ENCODE measurements around the gene KRTAP5-10. TPM values are rescaled to one million over a fixed set of nuclear protein-coding genes. Genes with fewer than 3 reads are reported as not detected.
A peak's percentile ranks its signal among the peaks of the same experiment; 100 is the strongest.

KRTAP5-10 gene
- total and polyA plus RNA-seq, 5 experiments from 2014 or later = not detected

GRCh38 chr11:71545405-71545966, 19.9 kb upstream of the KRTAP5-10 start:
- peaks cover 0 to 18% (median 5%) of the 10 kb centered on the region in 9 donors for H3K9me3 Mint-ChIP-seq
- peaks cover 14 to 24% (median 15%) of the 10 kb centered on the region in 4 donors for H3K4me1 Mint-ChIP-seq
- POLR2A ChIA-PET = no interaction called here
- no peak overlapping the region for H3K27ac Mint-ChIP-seq
- no peak for ATAC-seq
- DNase-seq = no peak
- peaks cover 0 to 3% (median 0%) of the 10 kb centered on the region in 3 donors for H3K36me3 Mint-ChIP-seq
- H3K27me3 Mint-ChIP-seq = peaks cover 8 to 39% (median 26%) of the 10 kb centered on the region in 5 donors
- H3K4me3 Mint-ChIP-seq = no peak overlapping the region

- POLR2A ChIA-PET = no interaction called here
- peaks cover 11 to 22% (median 14%) of the 10 kb centered on the region in 4 donors for H3K4me1 Mint-ChIP-seq
- H3K27ac Mint-ChIP-seq = peak within 1 kb of the TSS in 2 of 10 donors; percentile 5 to 83
- ATAC-seq (no peak), DNase-seq (no peak)
- peak within 1 kb of the TSS in 1 of 10 donors; percentile 46 for H3K4me3 Mint-ChIP-seq
- peaks cover 4 to 39% (median 26%) of the 10 kb centered on the region in 5 donors for H3K27me3 Mint-ChIP-seq
- H3K9me3 Mint-ChIP-seq = peaks cover 0 to 9% (median 0%) of the 10 kb centered on the region in 9 donors
- H3K36me3 Mint-ChIP-seq = no peaks in the 10 kb centered on the region
These were observed 17.2 kb upstream of the KRTAP5-10 start, which contains the start of gene KRTAP5-9 for GRCh38 chr11:71548120-71548519. TSS of gene KRTAP5-9 (plus strand) at chr11:71548420. CDS start at chr11:71548658, 238 bp downstream.

GRCh38 chr11:71548716-71549151, 16.6 kb upstream of the KRTAP5-10 start:
- peaks cover 4 to 39% (median 28%) of the 10 kb centered on the region in 5 donors for H3K27me3 Mint-ChIP-seq
- no peak for DNase-seq
- H3K27ac Mint-ChIP-seq = peak overlapping the region in 1 of 10 donors; percentile 83
- peaks cover 0 to 9% (median 0%) of the 10 kb centered on the region in 9 donors for H3K9me3 Mint-ChIP-seq
- peaks cover 7 to 16% (median 8%) of the 10 kb centered on the region in 4 donors for H3K4me1 Mint-ChIP-seq
- POLR2A ChIA-PET = no interaction called here
- peak overlapping the region in 1 of 10 donors; percentile 46 for H3K4me3 Mint-ChIP-seq
- H3K36me3 Mint-ChIP-seq = no peaks in the 10 kb centered on the region
- ATAC-seq = no peak

GRCh38 chr11:71551711-71552110, 13.7 kb upstream of the KRTAP5-10 start:
- Mint-ChIP-seq H3K4me1 (no peaks in the 10 kb centered on the region), H3K27me3 (peaks cover 9 to 34% (median 21%) of the 10 kb centered on the region in 5 donors), H3K27ac (no peak overlapping the region), H3K4me3 (no peak overlapping the region), H3K9me3 (peaks cover 0 to under 1% (median 0%) of the 10 kb centered on the region in 9 donors), H3K36me3 (no peaks in the 10 kb centered on the region)
- POLR2A ChIA-PET = no interaction called here
- DNase-seq (no peak), ATAC-seq (no peak)

- no peaks in the 10 kb centered on the region for H3K9me3 Mint-ChIP-seq
- no peak overlapping the region for H3K4me3 Mint-ChIP-seq
- peaks cover 9 to 20% (median 11%) of the 10 kb centered on the region in 5 donors for H3K27me3 Mint-ChIP-seq
- ATAC-seq (no peak), DNase-seq (no peak)
- H3K27ac Mint-ChIP-seq = no peak overlapping the region
- POLR2A ChIA-PET = no interaction called here
- no peaks in the 10 kb centered on the region for H3K36me3 Mint-ChIP-seq
- H3K4me1 Mint-ChIP-seq = no peaks in the 10 kb centered on the region
These were observed 10.4 kb upstream of the KRTAP5-10 start for GRCh38 chr11:71554996-71555395.

GRCh38 chr11:71555508-71555907, 9.9 kb upstream of the KRTAP5-10 start:
- POLR2A ChIA-PET = no interaction called here
- Mint-ChIP-seq H3K36me3 (no peaks in the 10 kb centered on the region), H3K4me1 (no peaks in the 10 kb centered on the region), H3K27ac (no peak overlapping the region), H3K9me3 (peaks cover 0 to 2% (median 0%) of the 10 kb centered on the region in 9 donors), H3K27me3 (peaks cover 9 to 21% (median 11%) of the 10 kb centered on the region in 5 donors), H3K4me3 (no peak overlapping the region)
- no peak for DNase-seq
- ATAC-seq = no peak

DNA sequence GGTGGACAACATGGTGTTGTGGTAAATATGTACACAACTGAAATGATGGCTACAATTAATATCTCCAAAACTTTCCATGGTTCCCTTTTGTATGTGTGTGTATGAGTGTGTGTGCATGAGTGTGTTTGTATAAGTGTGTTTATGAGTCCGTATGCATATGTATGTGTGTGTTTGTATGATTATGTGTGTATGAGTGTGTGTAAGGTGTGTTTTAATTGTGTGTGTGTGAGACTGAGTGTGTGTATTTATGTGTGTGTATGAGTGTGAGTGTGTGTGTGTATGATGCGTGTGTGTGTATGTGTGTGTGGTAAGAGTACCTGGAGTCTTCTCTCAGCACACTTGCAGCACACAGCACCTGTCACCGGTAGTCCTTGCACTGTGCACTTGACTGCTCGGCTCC, 9.3 kb upstream of the KRTAP5-10 start:
- no peak overlapping the region for H3K4me3 Mint-ChIP-seq
- DNase-seq (no peak), ATAC-seq (no peak)
- H3K9me3 Mint-ChIP-seq = peaks cover 0 to 7% (median 0%) of the 10 kb centered on the region in 9 donors
- H3K4me1 Mint-ChIP-seq = no peaks in the 10 kb centered on the region
- H3K27ac Mint-ChIP-seq = no peak overlapping the region
- peaks cover 9 to 23% (median 13%) of the 10 kb centered on the region in 5 donors for H3K27me3 Mint-ChIP-seq
- peaks cover 0 to 3% (median 0%) of the 10 kb centered on the region in 3 donors for H3K36me3 Mint-ChIP-seq
- POLR2A ChIA-PET = no interaction called here

DNA sequence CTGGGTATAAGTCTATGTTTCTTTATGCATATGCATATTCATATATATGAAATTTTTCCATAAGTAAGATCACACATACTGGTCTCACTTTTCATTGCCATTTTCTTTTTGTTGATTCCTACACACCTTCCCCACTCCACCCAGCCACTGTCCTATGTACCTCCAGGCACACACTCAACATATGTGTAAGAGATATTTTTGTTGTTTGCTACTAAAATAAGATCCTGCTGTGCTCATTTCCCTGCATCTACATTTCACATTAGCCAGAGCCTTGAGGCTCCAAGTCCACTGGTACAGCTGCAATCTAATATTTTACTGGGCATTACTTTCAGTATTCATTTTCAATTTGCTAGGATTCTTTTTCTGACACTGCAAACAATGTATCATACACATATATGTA, 8.1 kb upstream of the KRTAP5-10 start:
- Mint-ChIP-seq H3K4me1 (no peaks in the 10 kb centered on the region), H3K27me3 (peaks cover 9 to 30% (median 20%) of the 10 kb centered on the region in 5 donors), H3K27ac (no peak overlapping the region), H3K4me3 (no peak overlapping the region), H3K9me3 (peaks cover 0 to 11% (median 0%) of the 10 kb centered on the region in 9 donors), H3K36me3 (peaks cover 0 to 9% (median 0%) of the 10 kb centered on the region in 3 donors)
- POLR2A ChIA-PET = no interaction called here
- ATAC-seq = no peak
- no peak for DNase-seq

DNA sequence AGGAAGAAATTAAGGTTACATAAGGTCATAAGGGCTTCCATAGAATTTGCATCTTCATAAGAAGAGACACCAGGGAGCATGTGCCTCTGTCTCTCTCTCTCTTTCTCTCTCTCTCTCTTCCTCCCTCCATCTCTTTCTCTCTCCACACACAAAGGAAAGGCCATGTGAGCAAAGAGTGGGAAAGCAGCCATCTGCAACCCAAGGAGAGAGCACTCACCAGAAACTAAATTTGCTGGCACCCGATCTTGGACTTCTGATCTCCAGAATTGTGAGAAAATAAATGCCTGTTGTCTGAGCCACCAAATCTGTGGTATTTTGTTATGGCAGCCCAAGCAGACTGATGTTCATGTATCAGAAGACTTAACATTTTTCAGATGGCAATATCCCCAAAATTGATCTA, 6.4 kb upstream of the KRTAP5-10 start:
- Mint-ChIP-seq H3K36me3 (peaks cover 0 to 9% (median 0%) of the 10 kb centered on the region in 3 donors), H3K4me1 (peaks cover 0 to 4% (median 2%) of the 10 kb centered on the region in 4 donors), H3K27me3 (peaks cover 21 to 45% (median 28%) of the 10 kb centered on the region in 5 donors), H3K4me3 (no peak overlapping the region), H3K27ac (no peak overlapping the region), H3K9me3 (peaks cover 0 to 11% (median 0%) of the 10 kb centered on the region in 9 donors)
- no peak for ATAC-seq
- POLR2A ChIA-PET = no interaction called here
- DNase-seq = no peak

- Mint-ChIP-seq H3K36me3 (peaks cover 0 to 9% (median 0%) of the 10 kb centered on the region in 3 donors), H3K9me3 (peaks cover 0 to 11% (median 0%) of the 10 kb centered on the region in 9 donors), H3K4me3 (no peak overlapping the region), H3K4me1 (peaks cover 0 to 4% (median 2%) of the 10 kb centered on the region in 4 donors), H3K27ac (no peak overlapping the region), H3K27me3 (peaks cover 36 to 64% (median 40%) of the 10 kb centered on the region in 5 donors)
- DNase-seq (no peak), ATAC-seq (no peak)
- POLR2A ChIA-PET = no interaction called here
These were observed 3.2 kb upstream of the KRTAP5-10 start for GRCh38 chr11:71562120-71562519.

- DNase-seq (peak in 1 of 10 donors; percentile 12), ATAC-seq (no peak)
- Mint-ChIP-seq H3K27me3 (peaks cover 38 to 70% (median 39%) of the 10 kb centered on the region in 5 donors), H3K27ac (no peak overlapping the region), H3K36me3 (peaks cover 0 to 9% (median 0%) of the 10 kb centered on the region in 3 donors), H3K4me3 (no peak overlapping the region), H3K9me3 (peaks cover 0 to 11% (median 0%) of the 10 kb centered on the region in 9 donors), H3K4me1 (peaks cover 0 to 4% (median 2%) of the 10 kb centered on the region in 4 donors)
- POLR2A ChIA-PET = no interaction called here
These were observed 2.0 kb upstream of the KRTAP5-10 start for GRCh38 chr11:71563406-71563805.

- H3K4me3 Mint-ChIP-seq = no peak overlapping the region
- DNase-seq = no peak
- H3K4me1 Mint-ChIP-seq = peaks cover 0 to 4% (median 2%) of the 10 kb centered on the region in 4 donors
- no peak for ATAC-seq
- H3K36me3 Mint-ChIP-seq = peaks cover 0 to 9% (median 0%) of the 10 kb centered on the region in 3 donors
- peaks cover 0 to 11% (median 0%) of the 10 kb centered on the region in 9 donors for H3K9me3 Mint-ChIP-seq
- POLR2A ChIA-PET = no interaction called here
- H3K27me3 Mint-ChIP-seq = peaks cover 37 to 63% (median 39%) of the 10 kb centered on the region in 5 donors
- no peak overlapping the region for H3K27ac Mint-ChIP-seq
These were observed 933 bp upstream of the KRTAP5-10 start for GRCh38 chr11:71564430-71564829.

- Mint-ChIP-seq H3K27ac (no peak overlapping the region), H3K4me1 (peaks cover 0 to 4% (median 2%) of the 10 kb centered on the region in 4 donors), H3K36me3 (peaks cover 0 to 5% (median 0%) of the 10 kb centered on the region in 3 donors), H3K4me3 (peak overlapping the region in 1 of 10 donors; percentile 31), H3K27me3 (peaks cover 37 to 67% (median 41%) of the 10 kb centered on the region in 5 donors), H3K9me3 (peaks cover 0 to 3% (median 0%) of the 10 kb centered on the region in 9 donors)
- DNase-seq (no peak), ATAC-seq (no peak)
- POLR2A ChIA-PET = no interaction called here
These were observed 788 bp downstream of the KRTAP5-10 start for GRCh38 chr11:71566081-71566620.
